Activated naive CD4-positive, alpha-beta T cell treated with Interleukin-2 at 50 U/mL for 16 hours (primary cell): Measurements from ENCODE around the gene RPS28.
"Not testable (repeated sequence)": the region's sequence is repeated elsewhere in the genome, so short reads cannot be mapped to it uniquely, and the experiment has no call there.

Experiments used
- DNase-seq: peaks from one replicate; pipeline ENCODE4 v3.0.0-alpha.2; 2020

The RPS28 gene

GRCh38 chr19:8321067-8321985 is at the start of gene RPS28, which contains the start of gene NDUFA7:
TSS of gene RPS28 (plus strand) at chr19:8321496. CDS start at chr19:8321531, 35 bp downstream.
TSS of gene NDUFA7 (minus strand) at chr19:8321375. CDS start at chr19:8321358, 17 bp downstream.
- peak; percentile 97 for DNase-seq

GRCh38 chr19:8276508-8276907 is 44.8 kb upstream of the RPS28 start:
- DNase-seq, result not testable (repeated sequence)

- not testable (repeated sequence) for DNase-seq
These were observed 30.0 kb upstream of the RPS28 start for GRCh38 chr19:8291337-8291736.

- no peak for DNase-seq
These were observed 19.0 kb upstream of the RPS28 start for GRCh38 chr19:8302357-8302691.

- no peak for DNase-seq
These were observed 18.6 kb upstream of the RPS28 start for GRCh38 chr19:8302734-8303133.

GRCh38 chr19:8304841-8305621 is 16.3 kb upstream of the RPS28 start:
- peak; percentile 31 for DNase-seq

- no peak for DNase-seq
These were observed 15.5 kb upstream of the RPS28 start for GRCh38 chr19:8305798-8306197.

GRCh38 chr19:8306235-8307054 is 14.9 kb upstream of the RPS28 start:
- DNase-seq, result no peak

- DNase-seq, result no peak
These were observed 13.8 kb upstream of the RPS28 start for GRCh38 chr19:8307400-8307964.

- peak; percentile 88 for DNase-seq
These were observed 13.1 kb upstream of the RPS28 start, which contains the start of gene CD320 for GRCh38 chr19:8307965-8308866. TSS of gene CD320 (minus strand) at chr19:8308358. CDS start at chr19:8308290, 68 bp downstream.

- no peak for DNase-seq
These were observed 12.4 kb upstream of the RPS28 start for GRCh38 chr19:8308891-8309291.

GRCh38 chr19:8310342-8311055 is 10.8 kb upstream of the RPS28 start:
- no peak for DNase-seq

GRCh38 chr19:8311461-8312260 is 9.6 kb upstream of the RPS28 start:
- no peak for DNase-seq

- not testable (repeated sequence) for DNase-seq
These were observed 6.2 kb upstream of the RPS28 start for GRCh38 chr19:8314981-8315640.

GRCh38 chr19:8316351-8317125 is 4.8 kb upstream of the RPS28 start:
- no peak for DNase-seq

- not testable (repeated sequence) for DNase-seq
These were observed 2.5 kb upstream of the RPS28 start for GRCh38 chr19:8318835-8319234.

- DNase-seq, result no peak
These were observed 1.3 kb upstream of the RPS28 start for GRCh38 chr19:8319807-8320520.
